Lower lobe of right lung (tissue), 2 donors: ENCODE measurements around the gene NXPE1. TPM values are rescaled to one million over a fixed set of nuclear protein-coding genes. Genes with fewer than 3 reads are reported as not detected.

Experiments used
- ATAC-seq, 2 donors: fragments of 200-7000 bp; cut with Tn5 transposase; one replicate each; pipeline ENCODE4 v1.9.1; 2020 to 2022; ENCODE audit warnings: mild to moderate bottlenecking in 2 of 2, moderate library complexity in 2 of 2
- DNase-seq: peaks from one replicate; pipeline ENCODE4 v3.0.0-alpha.2; 2020
- H3K27ac ChIP-seq: fragments of 200-600 bp; one replicate; pipeline ENCODE4 v1.8.0; 2022
- H3K27me3 ChIP-seq: fragments of 200-600 bp; one replicate; pipeline ENCODE4 v1.8.0; 2022; ENCODE audit warnings: low read depth
- H3K36me3 ChIP-seq: fragments of 200-600 bp; one replicate; pipeline ENCODE4 v1.8.0; 2022; ENCODE audit warnings: mild to moderate bottlenecking
- H3K4me1 ChIP-seq: fragments of 200-600 bp; one replicate; pipeline ENCODE4 v1.8.0; 2022
- H3K4me3 ChIP-seq: fragments of 200-600 bp; one replicate; pipeline ENCODE4 v1.8.0; 2022; ENCODE audit warnings: mild to moderate bottlenecking
- H3K9me3 ChIP-seq: fragments of 200-600 bp; one replicate; pipeline ENCODE4 v1.8.0; 2022
- intact Hi-C: fragments of 100-400 bp; cut with DNase I; formaldehyde crosslinking; loops from one replicate; pipeline ENCODE4 v1.11.0; 2022
- total RNA-seq: library from RNA; stranded (reverse); fragmentation: NEBNext Ultra II Directional; extraction: Animal tissue kit (Norgen Biotek cat#: 25700); gene quantifications from one replicate; pipeline ENCODE4 v1.2.1, GENCODE V29; 2021
- TF ChIP-seq, protein P1 (sequence below): fragments of 200-600 bp; IDR thresholded peaks from one replicate; pipeline ENCODE4 v1.8.0; 2022; ENCODE audit warnings: antibody characterized with exemption, mild to moderate bottlenecking
- donor health status: DM: no; HTN: yes; CAD: no; lungs with severe emphysema.

NXPE1 gene
- total RNA-seq, 1 donor from 2014 or later: not detected

DNA sequence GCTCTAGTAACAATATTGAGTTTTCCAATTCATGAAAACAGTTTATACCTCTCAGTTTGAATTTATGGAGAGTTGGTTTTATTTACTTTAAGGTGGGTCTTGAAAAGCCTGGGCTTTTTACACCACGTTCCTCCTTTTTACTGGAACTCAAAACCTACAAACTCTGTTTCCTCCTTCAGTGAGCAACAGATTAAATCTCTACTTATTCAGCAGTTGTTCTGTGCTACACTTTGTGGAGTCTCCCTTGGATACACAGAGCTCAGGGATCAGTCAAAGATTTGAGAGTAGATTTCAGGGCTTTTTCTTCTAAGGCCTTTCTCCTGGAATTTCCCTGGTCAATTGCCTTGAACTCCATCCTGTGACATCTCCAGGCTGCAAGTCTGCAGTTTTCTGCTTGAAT lies 3.5 kb downstream of the NXPE1 start:
- TF ChIP-seq, protein P1, sequence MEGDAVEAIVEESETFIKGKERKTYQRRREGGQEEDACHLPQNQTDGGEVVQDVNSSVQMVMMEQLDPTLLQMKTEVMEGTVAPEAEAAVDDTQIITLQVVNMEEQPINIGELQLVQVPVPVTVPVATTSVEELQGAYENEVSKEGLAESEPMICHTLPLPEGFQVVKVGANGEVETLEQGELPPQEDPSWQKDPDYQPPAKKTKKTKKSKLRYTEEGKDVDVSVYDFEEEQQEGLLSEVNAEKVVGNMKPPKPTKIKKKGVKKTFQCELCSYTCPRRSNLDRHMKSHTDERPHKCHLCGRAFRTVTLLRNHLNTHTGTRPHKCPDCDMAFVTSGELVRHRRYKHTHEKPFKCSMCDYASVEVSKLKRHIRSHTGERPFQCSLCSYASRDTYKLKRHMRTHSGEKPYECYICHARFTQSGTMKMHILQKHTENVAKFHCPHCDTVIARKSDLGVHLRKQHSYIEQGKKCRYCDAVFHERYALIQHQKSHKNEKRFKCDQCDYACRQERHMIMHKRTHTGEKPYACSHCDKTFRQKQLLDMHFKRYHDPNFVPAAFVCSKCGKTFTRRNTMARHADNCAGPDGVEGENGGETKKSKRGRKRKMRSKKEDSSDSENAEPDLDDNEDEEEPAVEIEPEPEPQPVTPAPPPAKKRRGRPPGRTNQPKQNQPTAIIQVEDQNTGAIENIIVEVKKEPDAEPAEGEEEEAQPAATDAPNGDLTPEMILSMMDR: no peak
- Histone ChIP-seq H3K4me1 (no peaks in the 10 kb centered on the region), H3K27me3 (no peaks in the 10 kb centered on the region), H3K36me3 (no peaks in the 10 kb centered on the region), H3K4me3 (no peak overlapping the region), H3K27ac (no peak overlapping the region), H3K9me3 (no peaks in the 10 kb centered on the region)
- DNase-seq: no peak
- no peak for ATAC-seq
- intact Hi-C loops: no loop called here

DNA sequence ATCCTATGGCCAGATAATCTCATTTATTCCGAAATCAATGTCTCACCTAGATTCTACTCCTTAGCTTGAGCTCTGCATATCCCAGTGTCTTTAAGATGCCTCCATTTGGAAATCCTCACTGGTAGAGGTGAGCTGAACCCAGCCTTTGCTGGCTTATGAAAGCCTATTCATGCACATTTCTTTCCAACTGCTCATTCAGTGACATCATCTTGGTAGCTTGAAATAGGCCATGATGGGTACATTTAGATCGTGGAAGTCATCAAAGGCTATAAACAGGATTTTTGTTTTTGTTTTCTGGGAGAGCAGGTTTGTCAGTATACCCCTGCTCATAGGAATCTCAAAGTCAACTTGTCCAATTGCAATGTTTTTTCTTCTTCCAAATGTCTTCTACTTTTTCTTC lies 6.0 kb downstream of the NXPE1 start:
- Histone ChIP-seq H3K27me3 (no peaks in the 10 kb centered on the region), H3K36me3 (no peaks in the 10 kb centered on the region), H3K4me3 (no peak overlapping the region), H3K9me3 (no peaks in the 10 kb centered on the region), H3K27ac (no peak overlapping the region), H3K4me1 (no peaks in the 10 kb centered on the region)
- TF ChIP-seq, protein P1: no peak
- intact Hi-C loops: no loop called here
- ATAC-seq: no peak
- no peak for DNase-seq

DNA sequence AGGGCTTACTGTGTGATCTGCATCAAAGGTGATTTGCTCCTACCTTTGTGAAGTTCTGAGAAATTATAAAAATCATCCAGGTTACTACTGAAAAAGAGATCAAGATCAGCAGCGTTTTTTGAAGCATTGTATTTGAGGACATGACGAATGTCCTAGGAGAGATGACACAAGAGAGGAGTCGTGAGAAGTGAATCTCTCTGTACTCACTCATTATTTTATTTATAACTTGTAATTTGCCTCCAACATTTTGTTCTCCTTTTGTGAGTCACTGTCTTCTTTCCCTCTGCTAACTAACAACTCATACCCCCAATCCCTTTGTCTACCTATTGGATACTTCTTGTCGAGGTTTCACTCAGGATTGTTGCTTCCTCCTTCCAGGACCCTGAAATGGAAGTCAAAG lies 8.6 kb downstream of the NXPE1 start:
- Histone ChIP-seq H3K9me3 (no peaks in the 10 kb centered on the region), H3K36me3 (no peaks in the 10 kb centered on the region), H3K27ac (no peak overlapping the region), H3K4me3 (no peak overlapping the region), H3K27me3 (no peaks in the 10 kb centered on the region), H3K4me1 (no peaks in the 10 kb centered on the region)
- TF ChIP-seq, protein P1: no peak
- intact Hi-C loops: no loop called here
- DNase-seq (no peak), ATAC-seq (no peak)

DNA sequence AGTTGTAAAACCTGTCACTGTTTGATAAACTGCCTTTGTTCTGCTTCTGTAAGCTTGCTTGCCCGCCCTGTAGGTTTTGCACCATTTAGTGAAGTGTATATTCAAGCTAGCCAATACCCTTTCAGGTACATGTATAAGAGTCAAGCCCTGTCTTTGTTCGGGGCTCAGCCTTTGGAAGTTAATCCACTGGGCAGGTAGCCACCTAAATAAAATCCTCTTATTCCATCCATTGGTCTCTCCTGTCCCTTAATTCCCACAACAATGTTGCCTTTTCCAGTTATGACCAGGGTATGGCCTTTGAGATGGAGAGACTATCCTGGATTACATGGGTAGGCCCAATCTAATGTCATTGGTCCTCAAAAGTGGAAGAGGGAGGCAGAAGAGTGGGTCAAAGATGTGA lies 34.0 kb downstream of the NXPE1 start:
- no peaks in the 10 kb centered on the region for H3K4me1 ChIP-seq
- intact Hi-C loops: no loop called here
- no peak overlapping the region for H3K27ac ChIP-seq
- H3K36me3 ChIP-seq: no peaks in the 10 kb centered on the region
- H3K9me3 ChIP-seq: peaks cover 11% of the 10 kb centered on the region
- TF ChIP-seq, protein P1: no peak
- H3K27me3 ChIP-seq: no peaks in the 10 kb centered on the region
- H3K4me3 ChIP-seq: no peak overlapping the region
- DNase-seq (no peak), ATAC-seq (no peak)

DNA sequence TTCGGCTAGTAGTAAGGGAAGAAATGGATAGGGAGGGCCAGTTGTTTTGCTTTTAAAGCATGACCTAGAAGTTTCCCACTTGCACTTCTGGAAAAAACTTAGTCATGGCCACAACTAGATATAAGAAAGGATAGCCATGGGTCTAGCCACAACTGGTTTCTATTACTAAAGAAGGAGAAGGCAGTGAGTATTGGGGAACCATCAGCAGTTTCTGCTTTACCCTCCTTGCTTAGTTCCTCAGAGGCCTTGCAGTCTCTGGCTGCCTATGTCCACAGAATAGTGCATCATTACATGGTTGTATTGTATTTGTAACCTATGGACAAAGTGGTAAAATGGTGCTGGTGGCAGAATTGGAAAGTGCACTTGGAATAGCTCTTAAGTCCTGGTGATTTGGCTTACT lies 35.6 kb downstream of the NXPE1 start:
- H3K36me3 ChIP-seq: no peaks in the 10 kb centered on the region
- no peaks in the 10 kb centered on the region for H3K27me3 ChIP-seq
- intact Hi-C loops: no loop called here
- H3K9me3 ChIP-seq: peaks cover 11% of the 10 kb centered on the region
- no peaks in the 10 kb centered on the region for H3K4me1 ChIP-seq
- DNase-seq (no peak), ATAC-seq (no peak)
- no peak overlapping the region for H3K27ac ChIP-seq
- TF ChIP-seq, protein P1: no peak
- H3K4me3 ChIP-seq: no peak overlapping the region

DNA sequence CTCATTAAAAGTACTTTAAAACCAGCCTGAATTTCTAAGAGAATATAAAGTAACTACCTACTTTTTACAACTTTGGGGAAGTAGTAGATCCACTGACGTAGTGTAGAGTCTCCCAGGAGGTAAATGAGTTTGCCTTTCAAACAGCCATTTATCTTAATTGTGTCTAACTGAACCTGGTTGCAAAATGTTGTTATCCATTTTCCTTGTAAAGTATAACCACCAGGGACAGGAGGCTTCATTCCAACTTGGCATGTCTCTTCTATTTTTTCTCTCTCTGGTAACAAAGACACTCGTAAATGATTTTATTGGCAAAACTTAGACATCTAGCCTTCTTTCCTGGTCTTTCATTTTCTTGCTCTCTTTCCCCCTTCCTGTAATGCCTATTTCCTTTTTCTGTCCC lies 36.9 kb downstream of the NXPE1 start:
- ATAC-seq (no peak), DNase-seq (no peak)
- TF ChIP-seq, protein P1: no peak
- no peaks in the 10 kb centered on the region for H3K4me1 ChIP-seq
- no peaks in the 10 kb centered on the region for H3K27me3 ChIP-seq
- H3K36me3 ChIP-seq: no peaks in the 10 kb centered on the region
- intact Hi-C loops: no loop called here
- peaks cover 11% of the 10 kb centered on the region for H3K9me3 ChIP-seq
- no peak overlapping the region for H3K4me3 ChIP-seq
- no peak overlapping the region for H3K27ac ChIP-seq
